ENCODE data around the gene VANGL1. TPM values are rescaled to one million over a fixed set of nuclear protein-coding genes. Genes with fewer than 3 reads are reported as not detected.

The VANGL1 gene
- total RNA-seq, 2 donors from 2014 or later, result 12.3 to 16.2 TPM

DNA sequence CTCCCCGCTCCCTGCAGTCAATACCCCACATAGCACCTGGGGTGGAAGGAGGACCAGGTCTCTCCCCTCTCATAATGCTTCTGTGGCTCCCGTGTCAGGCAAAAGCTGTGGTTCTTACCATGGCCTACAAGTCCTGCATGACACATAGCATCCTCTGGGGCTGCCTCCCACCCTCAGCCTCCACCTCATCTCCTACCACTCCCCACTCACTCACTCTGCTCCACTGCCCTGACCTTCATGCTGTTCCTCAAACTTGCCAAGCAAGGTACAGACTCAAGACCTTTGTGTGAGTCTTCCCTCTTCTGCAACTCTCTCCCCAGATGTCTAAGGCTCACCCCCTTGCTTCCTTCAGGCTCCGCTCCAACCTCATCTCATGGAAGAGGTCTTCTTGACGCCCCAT is 28.0 kb upstream of the VANGL1 start:
- Histone ChIP-seq H3K27ac (no peak overlapping the region), H3K36me3 (no peaks in the 10 kb centered on the region), H3K4me3 (no peak overlapping the region), H3K9me3 (no peaks in the 10 kb centered on the region), H3K27me3 (replicated peaks; ENCODE audit: insufficient read depth) (no peaks in the 10 kb centered on the region), H3K4me1 (replicated peaks) (no peaks in the 10 kb centered on the region)
- intact Hi-C loops (cut with DNase I), result no loop called here
- TF ChIP-seq POLR2AphosphoS5 (IDR thresholded peaks at IDR 0.05) (no peak), POLR2A (IDR thresholded peaks at IDR 0.05) (no peak)
- TF ChIP-seq, protein P1, sequence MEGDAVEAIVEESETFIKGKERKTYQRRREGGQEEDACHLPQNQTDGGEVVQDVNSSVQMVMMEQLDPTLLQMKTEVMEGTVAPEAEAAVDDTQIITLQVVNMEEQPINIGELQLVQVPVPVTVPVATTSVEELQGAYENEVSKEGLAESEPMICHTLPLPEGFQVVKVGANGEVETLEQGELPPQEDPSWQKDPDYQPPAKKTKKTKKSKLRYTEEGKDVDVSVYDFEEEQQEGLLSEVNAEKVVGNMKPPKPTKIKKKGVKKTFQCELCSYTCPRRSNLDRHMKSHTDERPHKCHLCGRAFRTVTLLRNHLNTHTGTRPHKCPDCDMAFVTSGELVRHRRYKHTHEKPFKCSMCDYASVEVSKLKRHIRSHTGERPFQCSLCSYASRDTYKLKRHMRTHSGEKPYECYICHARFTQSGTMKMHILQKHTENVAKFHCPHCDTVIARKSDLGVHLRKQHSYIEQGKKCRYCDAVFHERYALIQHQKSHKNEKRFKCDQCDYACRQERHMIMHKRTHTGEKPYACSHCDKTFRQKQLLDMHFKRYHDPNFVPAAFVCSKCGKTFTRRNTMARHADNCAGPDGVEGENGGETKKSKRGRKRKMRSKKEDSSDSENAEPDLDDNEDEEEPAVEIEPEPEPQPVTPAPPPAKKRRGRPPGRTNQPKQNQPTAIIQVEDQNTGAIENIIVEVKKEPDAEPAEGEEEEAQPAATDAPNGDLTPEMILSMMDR (IDR thresholded peaks at IDR 0.05), result no peak
- DNase-seq (ENCODE audit: low spot score), result no peak
- 99% methylated on average over 4 of the region's 4 CpGs for WGBS

DNA sequence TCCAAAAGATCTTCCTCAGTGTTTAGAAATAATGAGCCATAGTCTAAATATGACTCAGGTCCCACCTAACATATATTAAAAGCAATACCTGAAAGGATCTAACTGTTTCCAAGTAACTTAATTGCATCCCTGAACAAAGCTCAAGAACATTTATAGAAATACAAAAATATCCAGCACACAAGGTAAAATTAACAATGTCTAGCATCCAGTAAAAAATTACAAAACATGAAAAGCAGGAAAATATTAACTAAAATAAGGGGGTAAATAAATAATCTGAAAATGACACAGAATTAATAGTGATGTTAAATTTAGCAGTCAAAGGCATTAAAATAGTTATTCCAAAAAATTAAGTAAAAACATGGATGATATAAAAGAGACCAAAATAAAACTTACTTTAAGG is 21.3 kb upstream of the VANGL1 start:
- no peak for DNase-seq (ENCODE audit: low spot score)
- TF ChIP-seq POLR2A (IDR thresholded peaks at IDR 0.05) (no peak), POLR2AphosphoS5 (IDR thresholded peaks at IDR 0.05) (no peak)
- TF ChIP-seq, protein P1 (IDR thresholded peaks at IDR 0.05), result no peak
- Histone ChIP-seq H3K4me3 (no peak overlapping the region), H3K27ac (no peak overlapping the region), H3K4me1 (replicated peaks) (no peaks in the 10 kb centered on the region), H3K9me3 (no peaks in the 10 kb centered on the region), H3K27me3 (replicated peaks; ENCODE audit: insufficient read depth) (no peaks in the 10 kb centered on the region), H3K36me3 (no peaks in the 10 kb centered on the region)
- intact Hi-C loops (cut with DNase I), result no loop called here

DNA sequence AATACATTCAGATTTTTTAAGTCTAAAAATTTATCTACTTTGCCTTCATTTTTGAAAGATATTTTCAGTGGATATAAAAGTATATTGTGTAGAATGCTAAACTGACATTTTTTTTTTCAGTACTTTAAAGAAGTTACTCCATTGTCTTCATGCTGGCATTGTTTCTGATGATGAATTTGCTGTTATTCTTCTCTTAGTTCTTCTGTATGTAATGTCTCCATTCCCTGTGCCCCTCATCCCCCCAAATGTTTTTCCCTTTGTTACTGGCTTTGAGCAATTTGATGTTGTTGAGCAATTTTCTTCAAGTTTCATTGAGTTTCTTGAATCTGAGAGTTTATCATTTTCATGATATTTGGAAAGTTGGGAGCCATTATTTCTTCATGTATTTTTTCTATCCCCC is 20.8 kb upstream of the VANGL1 start:
- intact Hi-C loops (cut with DNase I), result no loop called here
- Histone ChIP-seq H3K27me3 (replicated peaks; ENCODE audit: insufficient read depth) (no peaks in the 10 kb centered on the region), H3K27ac (no peak overlapping the region), H3K36me3 (no peaks in the 10 kb centered on the region), H3K4me3 (no peak overlapping the region), H3K9me3 (no peaks in the 10 kb centered on the region), H3K4me1 (replicated peaks) (no peaks in the 10 kb centered on the region)
- TF ChIP-seq POLR2AphosphoS5 (IDR thresholded peaks at IDR 0.05), result no peak
- TF ChIP-seq POLR2A (IDR thresholded peaks at IDR 0.05), result no peak
- TF ChIP-seq, protein P1 (IDR thresholded peaks at IDR 0.05), result no peak
- DNase-seq (ENCODE audit: low spot score), result no peak

DNA sequence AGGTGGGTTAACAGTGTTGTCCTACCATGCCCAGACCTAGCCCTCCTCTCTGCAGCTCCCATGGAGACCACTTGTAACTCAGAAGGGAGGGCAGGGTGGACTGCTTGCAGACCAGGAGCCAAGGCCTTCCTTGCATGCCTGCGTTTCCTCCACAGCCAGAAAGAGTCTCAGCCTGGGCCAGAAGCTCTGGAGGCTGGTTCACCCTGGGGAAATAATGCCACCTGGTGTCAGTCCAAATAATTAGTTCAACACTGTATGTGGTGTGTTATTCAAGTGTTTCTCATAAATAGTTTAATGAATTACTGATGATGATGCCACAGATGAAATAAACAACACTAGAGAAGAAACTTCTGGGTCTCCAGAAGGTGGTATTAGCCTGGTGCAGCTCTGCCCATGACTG is 16.9 kb upstream of the VANGL1 start:
- Histone ChIP-seq H3K9me3 (no peaks in the 10 kb centered on the region), H3K36me3 (no peaks in the 10 kb centered on the region), H3K4me3 (no peak overlapping the region), H3K27me3 (replicated peaks; ENCODE audit: insufficient read depth) (peaks cover 3% of the 10 kb centered on the region), H3K4me1 (replicated peaks) (no peaks in the 10 kb centered on the region), H3K27ac (no peak overlapping the region)
- no peak for DNase-seq (ENCODE audit: low spot score)
- WGBS, result 85% methylated on average over 1 of the region's 1 CpG
- intact Hi-C loops (cut with DNase I), result no loop called here
- TF ChIP-seq POLR2A (IDR thresholded peaks at IDR 0.05), result no peak
- TF ChIP-seq, protein P1 (IDR thresholded peaks at IDR 0.05), result no peak
- TF ChIP-seq POLR2AphosphoS5 (IDR thresholded peaks at IDR 0.05), result no peak

DNA sequence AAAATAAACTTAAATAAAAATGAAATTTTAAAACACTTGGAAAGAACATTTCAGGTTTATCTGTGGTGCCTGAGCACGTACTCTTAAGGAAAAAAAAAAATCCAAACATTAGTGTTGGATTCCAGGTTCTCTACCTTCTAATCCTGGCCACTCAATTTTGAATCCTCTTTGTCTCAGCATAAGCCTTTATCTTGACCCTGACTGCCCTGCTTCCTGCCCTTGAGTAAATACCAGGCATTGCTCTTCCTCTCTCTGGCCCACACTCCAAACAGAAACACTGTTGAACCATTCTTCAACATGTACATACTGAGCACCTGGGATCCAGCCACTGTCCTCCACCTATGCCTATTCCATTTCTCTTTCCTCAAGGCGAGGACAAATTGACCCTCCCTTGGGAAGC is 11.4 kb upstream of the VANGL1 start:
- no peak for DNase-seq (ENCODE audit: low spot score)
- Histone ChIP-seq H3K36me3 (no peaks in the 10 kb centered on the region), H3K27me3 (replicated peaks; ENCODE audit: insufficient read depth) (peaks cover 3% of the 10 kb centered on the region), H3K4me3 (no peak overlapping the region), H3K9me3 (no peaks in the 10 kb centered on the region), H3K27ac (no peak overlapping the region), H3K4me1 (replicated peaks) (no peaks in the 10 kb centered on the region)
- TF ChIP-seq, protein P1 (IDR thresholded peaks at IDR 0.05), result no peak
- TF ChIP-seq POLR2A (IDR thresholded peaks at IDR 0.05) (no peak), POLR2AphosphoS5 (IDR thresholded peaks at IDR 0.05) (no peak)
- 88% methylated on average over 2 of the region's 2 CpGs for WGBS
- intact Hi-C loops (cut with DNase I), result no loop called here

Measured in prostate gland (tissue), 2 donors.